Left ventricle myocardium inferior (tissue), 1 donor: ENCODE measurements around the gene CPB1. TPM values are rescaled to one million over a fixed set of nuclear protein-coding genes. Genes with fewer than 3 reads are reported as not detected.
"Not testable (repeated sequence)": the region's sequence is repeated elsewhere in the genome, so short reads cannot be mapped to it uniquely, and the experiment has no call there.

Experiments used
- DNase-seq: peaks from one replicate; pipeline ENCODE4 v3.0.0-alpha.2; 2020
- H3K27ac ChIP-seq: fragments of 200-600 bp; replicated peaks from 2 replicates; pipeline ENCODE4 v1.8.0; 2021
- H3K27me3 ChIP-seq: fragments of 200-600 bp; 2 replicates; pipeline ENCODE4 v1.8.0; 2021; ENCODE audit warnings: low read depth
- H3K36me3 ChIP-seq: fragments of 200-600 bp; 2 replicates; pipeline ENCODE4 v1.8.0; 2021
- H3K4me1 ChIP-seq: fragments of 200-600 bp; 2 replicates; pipeline ENCODE4 v1.8.0; 2021
- H3K4me3 ChIP-seq: fragments of 200-600 bp; 2 replicates; pipeline ENCODE4 v1.8.0; 2021; ENCODE audit warnings: mild to moderate bottlenecking, moderate library complexity
- H3K9me3 ChIP-seq: fragments of 200-600 bp; replicated peaks from 2 replicates; pipeline ENCODE4 v1.8.0; 2021
- CTCF ChIP-seq: fragments of 200-600 bp; IDR thresholded peaks from 2 replicates; pipeline ENCODE4 v1.8.0; 2021; ENCODE audit warnings: antibody characterized with exemption, mild to moderate bottlenecking, borderline replicate concordance
- intact Hi-C: fragments of 100-400 bp; cut with micrococcal nuclease; formaldehyde crosslinking; loops from one replicate; pipeline ENCODE4 v1.11.0; 2022
- long read RNA-seq: library from polyadenylated mRNA; unstranded; transcript quantifications from one replicate; pipeline ENCODE4 v2.0.0, GENCODE V29; 2021
- total RNA-seq: library from RNA; stranded (reverse); fragmentation: NEBNext Ultra II Directional; extraction: Animal tissue kit (Norgen Biotek cat#: 25700); gene quantifications from one replicate; pipeline ENCODE4 v1.2.1, GENCODE V29; 2021
- donor health status: DM: no; HTN: yes; CAD: no; lungs with severe emphysema.

The CPB1 gene
- not detected for total RNA-seq
- long read RNA-seq = 0 reads

DNA sequence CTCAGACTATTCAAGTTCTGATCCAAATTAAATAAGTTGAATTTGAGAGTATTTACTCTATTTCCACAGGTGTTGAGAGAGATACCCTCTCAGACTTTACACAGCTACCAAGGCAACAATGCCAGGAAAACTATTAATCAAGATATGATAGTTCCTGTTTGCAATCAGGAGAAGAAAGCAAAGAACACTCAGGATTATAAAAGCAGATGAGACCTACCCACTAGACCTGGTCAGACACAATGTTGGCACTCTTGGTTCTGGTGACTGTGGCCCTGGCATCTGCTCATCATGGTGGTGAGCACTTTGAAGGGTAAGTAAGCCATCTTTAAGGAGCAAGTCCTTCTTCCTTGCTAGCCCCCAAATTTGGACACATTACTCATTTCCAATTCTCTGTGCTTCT is at the start of gene CPB1:
Gene CPB1, plus strand, starts transcription at position 227 of the 400 bp plus-strand sequence. Its CDS starts 13 bp downstream, at position 240.
- no peak for DNase-seq
- H3K27ac ChIP-seq = no peak within 1 kb of the TSS
- H3K36me3 ChIP-seq = no peaks in the 10 kb centered on the region
- TF ChIP-seq CTCF = no peak
- intact Hi-C loops = no loop called here
- H3K4me1 ChIP-seq = no peaks in the 10 kb centered on the region
- no peaks in the 10 kb centered on the region for H3K27me3 ChIP-seq
- H3K9me3 ChIP-seq = peaks cover under 1% of the 10 kb centered on the region
- no peak within 1 kb of the TSS for H3K4me3 ChIP-seq

DNA sequence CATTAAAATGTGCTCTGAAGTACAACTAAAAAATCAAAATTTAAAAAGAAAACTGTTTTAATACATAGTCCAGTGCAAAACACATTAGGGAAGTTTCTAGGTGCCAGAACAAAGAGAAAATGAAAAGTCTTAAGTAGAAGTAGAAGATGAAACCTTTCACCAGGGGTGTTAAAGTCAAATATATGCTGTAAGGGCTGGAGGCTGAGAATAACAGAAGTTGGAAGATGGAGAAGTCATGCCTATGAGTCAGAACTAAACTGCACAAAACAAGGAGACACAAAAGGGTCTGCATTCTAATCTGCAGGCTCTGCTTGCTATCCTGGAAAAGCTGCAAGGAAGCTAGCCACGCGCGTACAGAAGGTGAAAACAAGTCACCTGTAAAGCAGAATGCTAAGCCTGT is 48.7 kb upstream of the CPB1 start:
- Histone ChIP-seq H3K4me3 (no peak overlapping the region), H3K36me3 (no peaks in the 10 kb centered on the region), H3K27ac (no peak overlapping the region), H3K27me3 (no peaks in the 10 kb centered on the region), H3K9me3 (no peaks in the 10 kb centered on the region), H3K4me1 (no peaks in the 10 kb centered on the region)
- intact Hi-C loops = no loop called here
- no peak for TF ChIP-seq CTCF
- DNase-seq = no peak

DNA sequence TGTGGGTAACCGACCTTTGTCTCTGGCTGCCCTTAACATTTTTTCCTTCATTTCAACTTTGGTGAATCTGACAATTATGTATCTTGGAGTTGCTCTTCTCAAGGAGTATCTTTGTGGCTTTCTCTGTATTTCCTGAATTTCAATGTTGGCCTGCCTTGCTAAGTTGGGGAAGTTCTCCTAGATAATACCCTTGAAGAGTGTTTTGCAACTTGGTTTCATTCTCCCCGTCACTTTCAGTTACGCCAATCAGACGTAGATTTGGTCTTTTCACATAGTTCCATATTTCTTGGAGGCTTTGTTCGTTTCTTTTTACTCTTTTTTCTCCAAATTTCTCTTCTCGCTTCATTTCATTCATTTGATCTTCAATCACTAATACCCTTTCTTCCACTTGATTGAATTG is 42.6 kb upstream of the CPB1 start:
- DNase-seq, H3K36me3 ChIP-seq, H3K4me3 ChIP-seq, H3K4me1 ChIP-seq, H3K27ac ChIP-seq, intact Hi-C loops, H3K9me3 ChIP-seq, H3K27me3 ChIP-seq: not testable (repeated sequence)

DNA sequence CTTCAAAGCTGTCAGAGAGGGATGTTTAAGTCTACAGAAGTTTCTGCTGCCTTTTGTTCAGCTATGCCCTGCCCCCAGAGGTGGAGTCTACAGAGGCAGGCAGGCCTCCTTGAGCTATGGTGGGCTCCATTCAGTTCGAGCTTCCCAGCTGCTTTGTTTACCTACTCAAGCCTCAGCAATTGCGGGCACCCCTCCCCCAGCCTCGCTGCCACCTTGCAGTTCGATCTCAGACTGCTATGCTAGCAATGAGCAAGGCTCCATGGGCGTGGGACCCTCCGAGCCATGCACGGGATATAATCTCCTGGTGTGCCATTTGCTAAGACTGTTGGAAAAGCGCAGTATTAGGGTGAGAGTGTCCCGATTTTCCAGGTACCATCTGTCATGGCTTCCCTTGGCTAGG is 41.5 kb upstream of the CPB1 start:
- intact Hi-C loops, DNase-seq, H3K4me3 ChIP-seq, H3K9me3 ChIP-seq, H3K36me3 ChIP-seq, H3K27me3 ChIP-seq, H3K27ac ChIP-seq, H3K4me1 ChIP-seq: not testable (repeated sequence)

GRCh38 chr3:148789146-148789545 is 38.5 kb upstream of the CPB1 start:
- H3K27ac ChIP-seq = no peak overlapping the region
- H3K4me3 ChIP-seq = no peak overlapping the region
- no peak for TF ChIP-seq CTCF
- peaks cover 9% of the 10 kb centered on the region for H3K9me3 ChIP-seq
- DNase-seq = no peak
- H3K27me3 ChIP-seq = no peaks in the 10 kb centered on the region
- H3K36me3 ChIP-seq = no peaks in the 10 kb centered on the region
- no peaks in the 10 kb centered on the region for H3K4me1 ChIP-seq
- intact Hi-C loops = no loop called here

GRCh38 chr3:148789906-148790305 is 37.7 kb upstream of the CPB1 start:
- intact Hi-C loops = no loop called here
- Histone ChIP-seq H3K27me3 (no peaks in the 10 kb centered on the region), H3K36me3 (no peaks in the 10 kb centered on the region), H3K4me3 (no peak overlapping the region), H3K27ac (no peak overlapping the region), H3K9me3 (peaks cover 9% of the 10 kb centered on the region), H3K4me1 (no peaks in the 10 kb centered on the region)
- no peak for DNase-seq
- TF ChIP-seq CTCF = no peak

DNA sequence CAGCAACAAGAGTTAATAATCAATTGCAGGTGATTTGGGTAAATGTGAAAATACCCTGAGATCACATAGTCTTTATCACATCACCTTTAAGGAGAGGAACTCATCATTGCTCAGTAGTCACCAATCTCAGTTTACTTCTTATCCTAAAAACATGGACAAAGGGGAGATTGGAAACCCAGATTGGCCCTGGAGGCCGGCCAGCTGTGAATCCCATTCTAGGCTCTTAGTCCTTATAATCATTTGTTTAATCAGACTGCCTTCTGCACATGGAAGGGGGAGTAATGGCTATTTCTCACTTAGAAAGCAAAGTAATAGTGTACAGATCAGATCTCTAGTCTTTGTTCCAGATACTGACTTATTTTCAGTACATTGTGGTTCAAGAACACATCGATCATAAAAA is 37.2 kb upstream of the CPB1 start:
- Histone ChIP-seq H3K9me3 (peaks cover 9% of the 10 kb centered on the region), H3K4me1 (no peaks in the 10 kb centered on the region), H3K36me3 (no peaks in the 10 kb centered on the region), H3K4me3 (no peak overlapping the region), H3K27me3 (no peaks in the 10 kb centered on the region), H3K27ac (peak overlapping the region; percentile 1)
- intact Hi-C loops = no loop called here
- no peak for TF ChIP-seq CTCF
- no peak for DNase-seq
